H9 (cell line): ENCODE results near the gene EVL. TPM values are rescaled to one million over a fixed set of nuclear protein-coding genes. Genes with fewer than 3 reads are reported as not detected.

Source experiments
- DNase-seq: peaks from one replicate; pipeline ENCODE4 v3.0.0-alpha.2; 2017
- H2AFZ ChIP-seq: one replicate; pipeline ENCODE4 v1.6.1; 2013; ENCODE audit warnings: mild to moderate bottlenecking, low read length, control low read depth, moderate library complexity
- H2AK5ac ChIP-seq: 2 replicates; pipeline ENCODE4 v1.6.1; 2013; ENCODE audit warnings: low read length, control low read depth, mixed read lengths; ENCODE audit not compliant: insufficient read length
- H2BK120ac ChIP-seq: one replicate; pipeline ENCODE4 v1.6.1; 2013; ENCODE audit warnings: low read depth, mild to moderate bottlenecking, low read length, control low read depth, inconsistent platforms; ENCODE audit not compliant: poor library complexity, severe bottlenecking
- H2BK12ac ChIP-seq: 2 replicates; pipeline ENCODE4 v1.6.1; 2013; ENCODE audit warnings: low read length, control low read depth, mixed read lengths, low read depth; ENCODE audit not compliant: insufficient read length
- H2BK15ac ChIP-seq: 2 replicates; pipeline ENCODE4 v1.6.1; 2013; ENCODE audit warnings: low read depth, low read length, control low read depth
- H2BK20ac ChIP-seq: one replicate; pipeline ENCODE4 v1.6.1; 2013; ENCODE audit warnings: low read depth, mild to moderate bottlenecking, low read length, control low read depth, inconsistent platforms; ENCODE audit not compliant: poor library complexity, severe bottlenecking
- H2BK5ac ChIP-seq: 2 replicates; pipeline ENCODE4 v1.6.1; 2013; ENCODE audit warnings: low read length, control low read depth, mixed read lengths; ENCODE audit not compliant: insufficient read length
- H3K14ac ChIP-seq: 2 replicates; pipeline ENCODE4 v1.6.1; 2013; ENCODE audit warnings: low read length, control low read depth; ENCODE audit not compliant: insufficient read depth
- H3K18ac ChIP-seq: 2 replicates; pipeline ENCODE4 v1.6.1; 2013; ENCODE audit warnings: low read depth, mild to moderate bottlenecking, mixed read lengths, low read length, control low read depth; ENCODE audit not compliant: insufficient read length
- H3K23ac ChIP-seq: 2 replicates; pipeline ENCODE4 v1.6.1; 2013; ENCODE audit warnings: low read length, control low read depth, mixed read lengths, low read depth; ENCODE audit not compliant: insufficient read length
- H3K23me2 ChIP-seq: 2 replicates; pipeline ENCODE4 v1.6.1; 2013; ENCODE audit warnings: low read depth, mild to moderate bottlenecking, mixed read lengths, low read length, control low read depth; ENCODE audit not compliant: insufficient read length, poor library complexity, severe bottlenecking
- H3K27ac ChIP-seq: 2 replicates; pipeline ENCODE4 v1.5.1; 2013; ENCODE audit warnings: low read length, control low read depth, mixed read lengths, low read depth; ENCODE audit not compliant: insufficient read length
- H3K27me3 ChIP-seq: 2 replicates; pipeline ENCODE4 v1.6.1; 2013; ENCODE audit warnings: low read length, control low read depth, inconsistent platforms; ENCODE audit not compliant: insufficient read depth
- H3K4ac ChIP-seq: 2 replicates; pipeline ENCODE4 v1.6.1; 2013; ENCODE audit warnings: low read depth, mild to moderate bottlenecking, control low read depth, inconsistent platforms, low read length, moderate library complexity
- H3K4me1 ChIP-seq: 2 replicates; pipeline ENCODE4 v1.6.1; 2013; ENCODE audit warnings: low read length, control low read depth, inconsistent platforms; ENCODE audit not compliant: insufficient read depth
- H3K4me2 ChIP-seq: 2 replicates; pipeline ENCODE4 v1.6.1; 2013; ENCODE audit warnings: low read length, control low read depth, mixed read lengths; ENCODE audit not compliant: insufficient read length, insufficient read depth
- H3K56ac ChIP-seq: 2 replicates; pipeline ENCODE4 v1.6.1; 2013; ENCODE audit warnings: low read depth, mild to moderate bottlenecking, mixed read lengths, low read length, control low read depth; ENCODE audit not compliant: insufficient read length
- H3K79me1 ChIP-seq: 2 replicates; pipeline ENCODE4 v1.6.1; 2013; ENCODE audit warnings: low read depth, mild to moderate bottlenecking, moderate library complexity, low read length, control low read depth, inconsistent platforms; ENCODE audit not compliant: insufficient read depth, poor library complexity, severe bottlenecking
- H3K79me2 ChIP-seq: 2 replicates; pipeline ENCODE4 v1.6.1; 2013; ENCODE audit warnings: low read length, control low read depth, inconsistent platforms; ENCODE audit not compliant: insufficient read depth
- H3K9ac ChIP-seq: 2 replicates; pipeline ENCODE4 v1.6.1; 2013; ENCODE audit warnings: low read length, control low read depth, mixed read lengths; ENCODE audit not compliant: insufficient read length; ENCODE audit errors: extremely low read depth
- H3K9me3 ChIP-seq: one replicate; pipeline ENCODE4 v1.6.1; 2013; ENCODE audit warnings: low read depth, low read length, inconsistent platforms; ENCODE audit not compliant: control insufficient read depth
- H3T11ph ChIP-seq: one replicate; pipeline ENCODE4 v1.6.1; 2013; ENCODE audit warnings: mild to moderate bottlenecking, low read length, control low read depth, inconsistent platforms
- H4K20me1 ChIP-seq: one replicate; pipeline ENCODE4 v1.6.1; 2013; ENCODE audit not compliant: control insufficient read depth, insufficient read length, insufficient read depth
- H4K5ac ChIP-seq: 2 replicates; pipeline ENCODE4 v1.6.1; 2013; ENCODE audit warnings: low read depth, mild to moderate bottlenecking, mixed read lengths, low read length, control low read depth; ENCODE audit not compliant: insufficient read length
- H4K8ac ChIP-seq: replicated peaks from 2 replicates; pipeline ENCODE4 v1.6.1; 2013; ENCODE audit warnings: low read length, control low read depth, mixed read lengths, low read depth; ENCODE audit not compliant: insufficient read length
- H4K91ac ChIP-seq: 2 replicates; pipeline ENCODE4 v1.6.1; 2013; ENCODE audit warnings: low read depth, mild to moderate bottlenecking, moderate library complexity, mixed read lengths, low read length, control low read depth; ENCODE audit not compliant: insufficient read length
- H3K27ac Mint-ChIP-seq, 3 experiments: 2 replicates in 2 of 3; 3 replicates in 1 of 3; pipeline ENCODE4 v1.8.0; 2020 to 2021; ENCODE audit warnings: mixed read lengths in 3 of 3, mild to moderate bottlenecking in 1 of 3, moderate library complexity in 1 of 3
- H3K27me3 Mint-ChIP-seq: 2 replicates; pipeline ENCODE4 v1.8.0; 2021; ENCODE audit warnings: low read depth, mild to moderate bottlenecking, moderate library complexity, mixed read lengths
- H3K36me3 Mint-ChIP-seq, 3 experiments: 2 replicates in 2 of 3; 3 replicates in 1 of 3; pipeline ENCODE4 v1.8.0; 2020 to 2021; ENCODE audit warnings: low read depth in 3 of 3, mixed read lengths in 3 of 3; ENCODE audit not compliant: insufficient read depth in 1 of 3
- H3K4me1 Mint-ChIP-seq, 2 experiments: 2 replicates each; pipeline ENCODE4 v1.8.0; 2020; ENCODE audit warnings: mixed read lengths in 2 of 2
- H3K4me3 Mint-ChIP-seq, 2 experiments: 2 replicates in 1 of 2; 3 replicates in 1 of 2; pipeline ENCODE4 v1.8.0; 2020 to 2021; ENCODE audit warnings: mild to moderate bottlenecking in 2 of 2, mixed read lengths in 2 of 2, moderate library complexity in 1 of 2
- H3K9me3 Mint-ChIP-seq, 2 experiments: 2 replicates in 1 of 2; 3 replicates in 1 of 2; pipeline ENCODE4 v1.8.0; 2020; ENCODE audit warnings: mild to moderate bottlenecking in 2 of 2, mixed read lengths in 2 of 2, moderate library complexity in 1 of 2
- WGBS: extraction: QIAGEN DNeasy Blood & Tissue Kit; methylation state at CpG from one replicate; pipeline ENCODE4 v1.1.7; 2013; ENCODE audit warnings: missing lambda C conversion rate, low lambda C conversion rate, mixed read lengths; ENCODE audit not compliant: insufficient read length; ENCODE audit errors: extremely low coverage; 5-methylcytosine and 5-hydroxymethylcytosine counted together
- total RNA-seq: library from RNA; stranded (reverse); gene quantifications from 2 replicates; pipeline ENCODE4 v1.2.1, GENCODE V29; 2021
- TF ChIP-seq, protein P1 (sequence below): fragments of 200-600 bp; sonication (generic); conservative IDR thresholded peaks from 3 replicates; pipeline ENCODE4 v1.8.0; 2021; ENCODE audit warnings: antibody characterized with exemption, mild to moderate bottlenecking

EVL gene
- total RNA-seq, 1 experiment from 2014 or later: 53.2 TPM

DNA sequence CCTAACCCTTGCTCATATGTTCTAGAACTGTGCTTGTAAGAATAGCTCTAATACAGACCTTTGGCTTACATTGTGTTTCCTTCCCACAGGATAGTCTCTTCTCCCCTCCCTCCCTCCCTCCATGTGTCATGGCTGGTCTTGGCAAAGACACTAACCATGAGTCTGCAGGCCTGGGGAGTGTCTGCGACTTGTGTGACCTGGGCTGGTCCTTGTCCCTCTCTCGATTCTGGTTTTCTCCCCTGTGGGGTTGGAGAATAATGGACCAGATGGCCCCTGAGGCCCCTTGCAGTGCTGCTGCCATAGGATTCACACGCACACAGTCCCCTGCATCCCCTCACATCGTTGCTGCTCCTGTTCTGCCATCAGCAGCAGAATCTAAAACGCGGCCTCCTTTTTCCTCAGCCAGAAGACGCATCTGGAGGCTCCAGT is 64.0 kb downstream of the EVL start:
- H3K79me2 ChIP-seq: no peaks in the 10 kb centered on the region
- no peaks in the 10 kb centered on the region for H3K27me3 ChIP-seq
- H4K8ac ChIP-seq: no peak overlapping the region
- no CpG with 5 or more reads among the region's 7 CpGs for WGBS
- H3K18ac ChIP-seq: no peak overlapping the region
- H2BK12ac ChIP-seq: no peak overlapping the region
- no peaks in the 10 kb centered on the region for H3K23me2 ChIP-seq
- TF ChIP-seq, protein P1, sequence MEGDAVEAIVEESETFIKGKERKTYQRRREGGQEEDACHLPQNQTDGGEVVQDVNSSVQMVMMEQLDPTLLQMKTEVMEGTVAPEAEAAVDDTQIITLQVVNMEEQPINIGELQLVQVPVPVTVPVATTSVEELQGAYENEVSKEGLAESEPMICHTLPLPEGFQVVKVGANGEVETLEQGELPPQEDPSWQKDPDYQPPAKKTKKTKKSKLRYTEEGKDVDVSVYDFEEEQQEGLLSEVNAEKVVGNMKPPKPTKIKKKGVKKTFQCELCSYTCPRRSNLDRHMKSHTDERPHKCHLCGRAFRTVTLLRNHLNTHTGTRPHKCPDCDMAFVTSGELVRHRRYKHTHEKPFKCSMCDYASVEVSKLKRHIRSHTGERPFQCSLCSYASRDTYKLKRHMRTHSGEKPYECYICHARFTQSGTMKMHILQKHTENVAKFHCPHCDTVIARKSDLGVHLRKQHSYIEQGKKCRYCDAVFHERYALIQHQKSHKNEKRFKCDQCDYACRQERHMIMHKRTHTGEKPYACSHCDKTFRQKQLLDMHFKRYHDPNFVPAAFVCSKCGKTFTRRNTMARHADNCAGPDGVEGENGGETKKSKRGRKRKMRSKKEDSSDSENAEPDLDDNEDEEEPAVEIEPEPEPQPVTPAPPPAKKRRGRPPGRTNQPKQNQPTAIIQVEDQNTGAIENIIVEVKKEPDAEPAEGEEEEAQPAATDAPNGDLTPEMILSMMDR: no peak
- no peaks in the 10 kb centered on the region for H3K9me3 Mint-ChIP-seq
- H3K27me3 Mint-ChIP-seq: no peaks in the 10 kb centered on the region; the same call in 1 of the 2 replicates
- no peaks in the 10 kb centered on the region for H3K79me1 ChIP-seq
- peaks cover 11 to 26% (median 21%) of the 10 kb centered on the region in 3 experiments; a peak in 6 of 7 replicates for H3K36me3 Mint-ChIP-seq
- no peak overlapping the region for H2BK15ac ChIP-seq
- no peak overlapping the region for H3K4ac ChIP-seq
- no peak overlapping the region for H3K4me2 ChIP-seq
- H3T11ph ChIP-seq: no peak overlapping the region
- no peak overlapping the region for H3K56ac ChIP-seq
- H2BK5ac ChIP-seq: no peak overlapping the region
- no peak overlapping the region for H2BK20ac ChIP-seq
- H3K14ac ChIP-seq: no peak overlapping the region
- H4K5ac ChIP-seq: no peak overlapping the region
- no peak overlapping the region for H2AFZ ChIP-seq
- no peak overlapping the region for H2AK5ac ChIP-seq
- no peaks in the 10 kb centered on the region for H4K20me1 ChIP-seq
- H3K4me3 Mint-ChIP-seq: no peak overlapping the region
- H3K9ac ChIP-seq: no peak overlapping the region
- no peaks in the 10 kb centered on the region for H3K4me1 ChIP-seq
- no peaks in the 10 kb centered on the region for H3K9me3 ChIP-seq
- no peak overlapping the region for H3K27ac ChIP-seq
- H3K23ac ChIP-seq: no peak overlapping the region
- peaks cover 12 to 19% of the 10 kb centered on the region in 2 experiments for H3K4me1 Mint-ChIP-seq
- H4K91ac ChIP-seq: no peak overlapping the region
- no peak overlapping the region for H2BK120ac ChIP-seq
- no peak for DNase-seq
- peak overlapping the region in 2 of 3 experiments; percentile 36 to 73; a peak in 2 of 7 replicates for H3K27ac Mint-ChIP-seq
